A549 treated with GW870086 at 1 μM for 4 hours (cell line): ENCODE data around the gene USP17L29. TPM values are rescaled to one million over a fixed set of nuclear protein-coding genes. Genes with fewer than 3 reads are reported as not detected.

Source experiments
- total RNA-seq: library from RNA; stranded (reverse); fragments of 200-300 nt; extraction: Qiagen RNA extraction; gene quantifications from 5 replicates; pipeline ENCODE4 v1.2.3, GENCODE V29; 2022; ENCODE audit warnings: low read depth

Gene USP17L29, protein sequence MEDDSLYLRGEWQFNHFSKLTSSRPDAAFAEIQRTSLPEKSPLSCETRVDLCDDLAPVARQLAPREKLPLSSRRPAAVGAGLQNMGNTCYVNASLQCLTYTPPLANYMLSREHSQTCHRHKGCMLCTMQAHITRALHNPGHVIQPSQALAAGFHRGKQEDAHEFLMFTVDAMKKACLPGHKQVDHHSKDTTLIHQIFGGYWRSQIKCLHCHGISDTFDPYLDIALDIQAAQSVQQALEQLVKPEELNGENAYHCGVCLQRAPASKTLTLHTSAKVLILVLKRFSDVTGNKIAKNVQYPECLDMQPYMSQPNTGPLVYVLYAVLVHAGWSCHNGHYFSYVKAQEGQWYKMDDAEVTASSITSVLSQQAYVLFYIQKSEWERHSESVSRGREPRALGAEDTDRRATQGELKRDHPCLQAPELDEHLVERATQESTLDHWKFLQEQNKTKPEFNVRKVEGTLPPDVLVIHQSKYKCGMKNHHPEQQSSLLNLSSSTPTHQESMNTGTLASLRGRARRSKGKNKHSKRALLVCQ
- total RNA-seq: not detected in 5 replicates

DNA sequence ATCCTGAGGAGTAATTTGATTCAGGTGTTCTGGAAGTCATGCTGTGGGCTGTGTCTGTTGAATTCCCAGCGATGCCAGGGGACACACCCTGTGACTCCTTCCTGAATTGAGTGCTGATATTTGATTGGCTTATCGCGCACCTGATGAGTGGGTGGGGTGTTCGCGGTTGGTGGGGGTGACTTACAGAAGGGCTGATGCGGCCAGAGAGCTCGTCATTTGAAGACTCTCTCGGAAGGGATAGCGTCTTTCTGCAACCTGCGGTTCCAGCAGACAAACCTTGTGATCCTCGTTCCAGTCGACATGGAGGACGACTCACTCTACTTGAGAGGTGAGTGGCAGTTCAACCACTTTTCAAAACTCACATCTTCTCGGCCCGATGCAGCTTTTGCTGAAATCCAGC is at the start of gene USP17L29:
Gene USP17L29, plus strand, starts transcription at position 301 of the 400 bp plus-strand sequence. Its CDS starts 0 bp downstream, at position 301.

DNA sequence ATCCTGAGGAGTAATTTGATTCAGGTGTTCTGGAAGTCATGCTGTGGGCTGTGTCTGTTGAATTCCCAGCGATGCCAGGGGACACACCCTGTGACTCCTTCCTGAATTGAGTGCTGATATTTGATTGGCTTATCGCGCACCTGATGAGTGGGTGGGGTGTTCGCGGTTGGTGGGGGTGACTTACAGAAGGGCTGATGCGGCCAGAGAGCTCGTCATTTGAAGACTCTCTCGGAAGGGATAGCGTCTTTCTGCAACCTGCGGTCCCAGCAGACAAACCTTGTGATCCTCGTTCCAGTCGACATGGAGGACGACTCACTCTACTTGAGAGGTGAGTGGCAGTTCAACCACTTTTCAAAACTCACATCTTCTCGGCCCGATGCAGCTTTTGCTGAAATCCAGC is 28.6 kb upstream of the USP17L29 start, which contains the start of gene USP17L24:
Gene USP17L24, plus strand, starts transcription at position 301 of the 400 bp plus-strand sequence. Its CDS starts 0 bp downstream, at position 301.

DNA sequence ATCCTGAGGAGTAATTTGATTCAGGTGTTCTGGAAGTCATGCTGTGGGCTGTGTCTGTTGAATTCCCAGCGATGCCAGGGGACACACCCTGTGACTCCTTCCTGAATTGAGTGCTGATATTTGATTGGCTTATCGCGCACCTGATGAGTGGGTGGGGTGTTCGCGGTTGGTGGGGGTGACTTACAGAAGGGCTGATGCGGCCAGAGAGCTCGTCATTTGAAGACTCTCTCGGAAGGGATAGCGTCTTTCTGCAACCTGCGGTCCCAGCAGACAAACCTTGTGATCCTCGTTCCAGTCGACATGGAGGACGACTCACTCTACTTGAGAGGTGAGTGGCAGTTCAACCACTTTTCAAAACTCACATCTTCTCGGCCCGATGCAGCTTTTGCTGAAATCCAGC is 23.8 kb upstream of the USP17L29 start, which contains the start of gene USP17L25:
Gene USP17L25, plus strand, starts transcription at position 301 of the 400 bp plus-strand sequence. Its CDS starts 0 bp downstream, at position 301.

DNA sequence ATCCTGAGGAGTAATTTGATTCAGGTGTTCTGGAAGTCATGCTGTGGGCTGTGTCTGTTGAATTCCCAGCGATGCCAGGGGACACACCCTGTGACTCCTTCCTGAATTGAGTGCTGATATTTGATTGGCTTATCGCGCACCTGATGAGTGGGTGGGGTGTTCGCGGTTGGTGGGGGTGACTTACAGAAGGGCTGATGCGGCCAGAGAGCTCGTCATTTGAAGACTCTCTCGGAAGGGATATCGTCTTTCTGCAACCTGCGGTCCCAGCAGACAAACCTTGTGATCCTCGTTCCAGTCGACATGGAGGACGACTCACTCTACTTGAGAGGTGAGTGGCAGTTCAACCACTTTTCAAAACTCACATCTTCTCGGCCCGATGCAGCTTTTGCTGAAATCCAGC is 19.1 kb upstream of the USP17L29 start, which contains the start of gene USP17L26:
Gene USP17L26, plus strand, starts transcription at position 301 of the 400 bp plus-strand sequence. Its CDS starts 0 bp downstream, at position 301.

DNA sequence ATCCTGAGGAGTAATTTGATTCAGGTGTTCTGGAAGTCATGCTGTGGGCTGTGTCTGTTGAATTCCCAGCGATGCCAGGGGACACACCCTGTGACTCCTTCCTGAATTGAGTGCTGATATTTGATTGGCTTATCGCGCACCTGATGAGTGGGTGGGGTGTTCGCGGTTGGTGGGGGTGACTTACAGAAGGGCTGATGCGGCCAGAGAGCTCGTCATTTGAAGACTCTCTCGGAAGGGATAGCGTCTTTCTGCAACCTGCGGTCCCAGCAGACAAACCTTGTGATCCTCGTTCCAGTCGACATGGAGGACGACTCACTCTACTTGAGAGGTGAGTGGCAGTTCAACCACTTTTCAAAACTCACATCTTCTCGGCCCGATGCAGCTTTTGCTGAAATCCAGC is 14.3 kb upstream of the USP17L29 start, which contains the start of gene USP17L5:
Gene USP17L5, plus strand, starts transcription at position 301 of the 400 bp plus-strand sequence. Its CDS starts 0 bp downstream, at position 301.

DNA sequence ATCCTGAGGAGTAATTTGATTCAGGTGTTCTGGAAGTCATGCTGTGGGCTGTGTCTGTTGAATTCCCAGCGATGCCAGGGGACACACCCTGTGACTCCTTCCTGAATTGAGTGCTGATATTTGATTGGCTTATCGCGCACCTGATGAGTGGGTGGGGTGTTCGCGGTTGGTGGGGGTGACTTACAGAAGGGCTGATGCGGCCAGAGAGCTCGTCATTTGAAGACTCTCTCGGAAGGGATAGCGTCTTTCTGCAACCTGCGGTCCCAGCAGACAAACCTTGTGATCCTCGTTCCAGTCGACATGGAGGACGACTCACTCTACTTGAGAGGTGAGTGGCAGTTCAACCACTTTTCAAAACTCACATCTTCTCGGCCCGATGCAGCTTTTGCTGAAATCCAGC is 9.6 kb upstream of the USP17L29 start, which contains the start of gene USP17L27:
Gene USP17L27, plus strand, starts transcription at position 301 of the 400 bp plus-strand sequence. Its CDS starts 0 bp downstream, at position 301.

DNA sequence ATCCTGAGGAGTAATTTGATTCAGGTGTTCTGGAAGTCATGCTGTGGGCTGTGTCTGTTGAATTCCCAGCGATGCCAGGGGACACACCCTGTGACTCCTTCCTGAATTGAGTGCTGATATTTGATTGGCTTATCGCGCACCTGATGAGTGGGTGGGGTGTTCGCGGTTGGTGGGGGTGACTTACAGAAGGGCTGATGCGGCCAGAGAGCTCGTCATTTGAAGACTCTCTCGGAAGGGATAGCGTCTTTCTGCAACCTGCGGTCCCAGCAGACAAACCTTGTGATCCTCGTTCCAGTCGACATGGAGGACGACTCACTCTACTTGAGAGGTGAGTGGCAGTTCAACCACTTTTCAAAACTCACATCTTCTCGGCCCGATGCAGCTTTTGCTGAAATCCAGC is 4.8 kb upstream of the USP17L29 start, which contains the start of gene USP17L28:
Gene USP17L28, plus strand, starts transcription at position 301 of the 400 bp plus-strand sequence. Its CDS starts 0 bp downstream, at position 301.

DNA sequence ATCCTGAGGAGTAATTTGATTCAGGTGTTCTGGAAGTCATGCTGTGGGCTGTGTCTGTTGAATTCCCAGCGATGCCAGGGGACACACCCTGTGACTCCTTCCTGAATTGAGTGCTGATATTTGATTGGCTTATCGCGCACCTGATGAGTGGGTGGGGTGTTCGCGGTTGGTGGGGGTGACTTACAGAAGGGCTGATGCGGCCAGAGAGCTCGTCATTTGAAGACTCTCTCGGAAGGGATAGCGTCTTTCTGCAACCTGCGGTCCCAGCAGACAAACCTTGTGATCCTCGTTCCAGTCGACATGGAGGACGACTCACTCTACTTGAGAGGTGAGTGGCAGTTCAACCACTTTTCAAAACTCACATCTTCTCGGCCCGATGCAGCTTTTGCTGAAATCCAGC is 9.4 kb downstream of the USP17L29 start, which contains the start of gene USP17L30:
Gene USP17L30, plus strand, starts transcription at position 301 of the 400 bp plus-strand sequence. Its CDS starts 0 bp downstream, at position 301.

Other genes with a start within 250 kb of the USP17L29 start
- 0.08 TPM in 1 of 5 replicates, not detected in the others for gene FAM90A26, start 183.2 kb upstream of the USP17L29 start, total RNA-seq
- not detected in 5 replicates for gene USP17L10, start 143.0 kb upstream of the USP17L29 start, total RNA-seq
- gene USP17L11, start 138.2 kb upstream of the USP17L29 start, total RNA-seq: not detected in 5 replicates
- not detected in 5 replicates for gene USP17L12, start 133.5 kb upstream of the USP17L29 start, total RNA-seq
- not detected in 5 replicates for gene USP17L13, start 128.7 kb upstream of the USP17L29 start, total RNA-seq
- not detected in 5 replicates for gene USP17L15, start 119.3 kb upstream of the USP17L29 start, total RNA-seq
- gene USP17L17, start 109.8 kb upstream of the USP17L29 start, total RNA-seq: not detected in 5 replicates
- not detected in 5 replicates for gene USP17L18, start 105.0 kb upstream of the USP17L29 start, total RNA-seq
- not detected in 5 replicates for gene USP17L19, start 100.3 kb upstream of the USP17L29 start, total RNA-seq
- not detected in 5 replicates for gene USP17L20, start 95.5 kb upstream of the USP17L29 start, total RNA-seq
- not detected in 5 replicates for gene USP17L21, start 90.8 kb upstream of the USP17L29 start, total RNA-seq
- gene USP17L22, start 86.0 kb upstream of the USP17L29 start, total RNA-seq: not detected in 5 replicates
- gene USP17L24, start 28.5 kb upstream of the USP17L29 start, total RNA-seq: not detected in 5 replicates
- gene USP17L25, start 23.7 kb upstream of the USP17L29 start, total RNA-seq: not detected in 5 replicates
- gene USP17L26, start 19.0 kb upstream of the USP17L29 start, total RNA-seq: not detected in 5 replicates
- gene USP17L5, start 14.2 kb upstream of the USP17L29 start, total RNA-seq: not detected in 5 replicates
- gene USP17L27, start 9.5 kb upstream of the USP17L29 start, total RNA-seq: not detected in 5 replicates
- not detected in 5 replicates for gene USP17L28, start 4.7 kb upstream of the USP17L29 start, total RNA-seq
- gene USP17L30, start 9.5 kb downstream of the USP17L29 start, total RNA-seq: not detected in 5 replicates
- not detected in 5 replicates for gene DEFB131A, start 90.8 kb downstream of the USP17L29 start, total RNA-seq